Uterus (tissue), 4 donors: ENCODE data around the gene NEK5. TPM values are rescaled to one million over a fixed set of nuclear protein-coding genes. Genes with fewer than 3 reads are reported as not detected.

Experiments
- DNase-seq, 2 donors: peaks; one replicate each; pipeline ENCODE4 v3.0.0-alpha.2; 2019 to 2020
- H3K27ac ChIP-seq, 2 donors: fragments of 200-600 bp; sonication (generic); 1 replicate in 1 of 2; 2 replicates in 1 of 2; pipeline ENCODE4 v1.5.1; 2016 to 2018
- H3K27me3 ChIP-seq, 2 donors: fragments of 200-600 bp; sonication (generic); one replicate each; pipeline ENCODE4 v1.5.1; 2018 to 2019; ENCODE audit warnings: control low read depth in 1 of 2
- H3K36me3 ChIP-seq, 2 donors: fragments of 200-600 bp; sonication (generic); one replicate each; pipeline ENCODE4 v1.5.1; 2019; ENCODE audit warnings: control low read depth in 1 of 2
- H3K4me1 ChIP-seq, 2 donors: fragments of 200-600 bp; sonication (generic); one replicate each; pipeline ENCODE4 v1.5.1; 2018 to 2019; ENCODE audit warnings: control low read depth in 1 of 2
- H3K4me3 ChIP-seq, 2 donors: fragments of 200-600 bp; sonication (generic); 1 replicate in 1 of 2; 2 replicates in 1 of 2; pipeline ENCODE4 v1.5.1; 2018 to 2019; ENCODE audit warnings: mild to moderate bottlenecking in 1 of 2
- H3K9me3 ChIP-seq, 2 donors: fragments of 200-600 bp; sonication (generic); one replicate each; pipeline ENCODE4 v1.5.1; 2019; ENCODE audit warnings: control low read depth in 1 of 2
- POLR2A ChIP-seq, 2 donors: fragments of 450-650 bp; IDR thresholded peaks; one replicate each; pipeline ENCODE4 v1.6.1; 2016; ENCODE audit warnings: antibody characterized with exemption in 2 of 2, mild to moderate bottlenecking in 1 of 2, moderate library complexity in 1 of 2
- intact Hi-C: fragments of 100-400 bp; cut with DNase I; formaldehyde crosslinking; loops from one replicate; pipeline ENCODE4 v1.15.1; 2023; ENCODE audit warnings: low total_unique reads
- total RNA-seq, 4 donors: library from RNA; depleted of rRNA in 3 of 4; stranded (reverse); fragments of >200 nt in 3 of 4; gene quantifications; one replicate each; pipeline versions ENCODE4 v1.1.0 to v1.2.4, GENCODE V29; 2014 to 2023
- TF ChIP-seq, protein P1 (sequence below), 4 experiments: fragments of 200-600 bp in 2 of 4; fragments of 450-650 bp in 2 of 4; sonication (generic) in 2 of 4; IDR thresholded peaks; one replicate each; pipeline ENCODE4 v1.5.1; 2016 to 2019; ENCODE audit warnings: antibody characterized with exemption in 4 of 4, mild to moderate bottlenecking in 2 of 4, moderate library complexity in 1 of 4
- donor health status: DM: yes; HTN: yes; CAD: no.

The NEK5 gene
- total RNA-seq, 4 donors from 2014 or later = 0.76 to 7.9 (median 3.5) TPM

DNA sequence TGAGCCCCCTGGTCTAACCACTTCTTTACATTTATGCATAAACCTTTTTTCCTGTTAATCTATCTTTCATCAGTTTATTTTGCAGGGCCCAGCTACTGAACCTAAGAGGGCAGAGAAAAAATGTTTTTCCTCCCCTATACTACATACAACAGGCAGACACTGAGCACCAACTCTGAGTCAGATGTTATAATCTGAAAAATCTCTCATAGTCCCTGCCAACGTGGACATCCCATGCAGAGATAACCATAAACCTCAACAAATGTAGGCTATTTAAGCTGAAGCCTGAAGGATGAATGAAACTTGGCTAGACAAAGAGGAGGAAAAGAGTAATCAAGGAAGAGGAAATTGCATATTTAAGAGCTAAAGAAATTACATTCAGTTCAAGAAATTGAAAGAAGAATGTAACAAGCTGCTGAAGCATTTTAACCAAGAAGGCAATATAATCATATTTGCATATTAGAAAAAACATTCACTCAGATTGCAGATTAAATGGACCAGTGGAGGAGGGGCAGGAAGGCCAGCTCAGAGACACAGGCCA lies 27.9 kb upstream of the NEK5 start:
- intact Hi-C loops = no loop called here
- H3K4me1 ChIP-seq = peaks cover 0 to 3% of the 10 kb centered on the region in 2 donors
- TF ChIP-seq, protein P1, sequence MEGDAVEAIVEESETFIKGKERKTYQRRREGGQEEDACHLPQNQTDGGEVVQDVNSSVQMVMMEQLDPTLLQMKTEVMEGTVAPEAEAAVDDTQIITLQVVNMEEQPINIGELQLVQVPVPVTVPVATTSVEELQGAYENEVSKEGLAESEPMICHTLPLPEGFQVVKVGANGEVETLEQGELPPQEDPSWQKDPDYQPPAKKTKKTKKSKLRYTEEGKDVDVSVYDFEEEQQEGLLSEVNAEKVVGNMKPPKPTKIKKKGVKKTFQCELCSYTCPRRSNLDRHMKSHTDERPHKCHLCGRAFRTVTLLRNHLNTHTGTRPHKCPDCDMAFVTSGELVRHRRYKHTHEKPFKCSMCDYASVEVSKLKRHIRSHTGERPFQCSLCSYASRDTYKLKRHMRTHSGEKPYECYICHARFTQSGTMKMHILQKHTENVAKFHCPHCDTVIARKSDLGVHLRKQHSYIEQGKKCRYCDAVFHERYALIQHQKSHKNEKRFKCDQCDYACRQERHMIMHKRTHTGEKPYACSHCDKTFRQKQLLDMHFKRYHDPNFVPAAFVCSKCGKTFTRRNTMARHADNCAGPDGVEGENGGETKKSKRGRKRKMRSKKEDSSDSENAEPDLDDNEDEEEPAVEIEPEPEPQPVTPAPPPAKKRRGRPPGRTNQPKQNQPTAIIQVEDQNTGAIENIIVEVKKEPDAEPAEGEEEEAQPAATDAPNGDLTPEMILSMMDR (IDR thresholded peaks at IDR 0.05) = no peak
- no peak for TF ChIP-seq POLR2A (IDR thresholded peaks at IDR 0.05)

DNA sequence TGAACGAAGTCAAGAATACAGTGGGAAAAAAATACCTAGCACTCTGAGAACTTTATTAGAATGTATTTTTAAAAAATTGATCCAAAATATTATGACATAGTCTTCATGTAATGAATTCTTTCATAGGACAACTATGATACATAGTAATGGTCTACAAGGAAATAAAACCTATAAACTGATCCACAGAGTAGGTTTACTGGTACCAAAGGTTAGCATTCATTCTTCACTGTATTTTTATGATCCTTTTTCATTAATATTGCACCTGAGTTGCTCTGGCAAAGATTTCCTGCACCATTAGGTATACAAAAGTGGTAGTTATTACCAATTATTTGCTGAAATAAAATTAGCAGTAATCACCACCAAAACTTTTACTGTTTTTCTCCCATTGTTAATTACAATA lies 26.3 kb upstream of the NEK5 start:
- Histone ChIP-seq H3K9me3 (no peaks in the 10 kb centered on the region), H3K4me1 (peaks cover 0 to 3% of the 10 kb centered on the region in 2 donors), H3K4me3 (no peak overlapping the region), H3K36me3 (peaks cover 0 to 2% of the 10 kb centered on the region in 2 donors), H3K27me3 (no peaks in the 10 kb centered on the region), H3K27ac (no peak overlapping the region)
- no peak for DNase-seq
- TF ChIP-seq POLR2A (IDR thresholded peaks at IDR 0.05) = no peak
- TF ChIP-seq, protein P1 (IDR thresholded peaks at IDR 0.05) = no peak
- intact Hi-C loops = no loop called here

More for the DNA sequence above, 27.9 kb upstream of the NEK5 start:
- H3K9me3 ChIP-seq = no peaks in the 10 kb centered on the region
- H3K4me3 ChIP-seq = no peak overlapping the region
- no peak for DNase-seq
- no peak overlapping the region for H3K27ac ChIP-seq
- H3K27me3 ChIP-seq = no peaks in the 10 kb centered on the region
- H3K36me3 ChIP-seq = no peaks in the 10 kb centered on the region

DNA sequence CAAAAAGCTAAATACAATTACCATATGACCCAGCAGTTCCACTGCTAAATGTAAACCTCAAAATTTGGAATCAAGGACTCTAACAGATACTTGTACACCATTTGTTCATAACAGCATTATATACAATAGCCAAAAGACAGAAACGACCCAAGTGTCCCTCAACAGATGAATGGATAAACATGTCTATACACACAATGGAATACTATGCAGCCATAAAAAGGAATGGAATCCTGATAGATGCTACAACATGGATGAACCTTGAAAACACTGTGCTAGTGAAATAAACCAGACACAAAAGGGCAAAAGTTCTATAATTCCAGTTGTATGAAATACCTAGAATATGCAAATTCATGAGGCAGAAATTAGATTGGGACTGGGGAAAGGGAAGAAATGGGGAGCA lies 18.4 kb upstream of the NEK5 start:
- intact Hi-C loops = no loop called here
- Histone ChIP-seq H3K4me1 (no peaks in the 10 kb centered on the region), H3K27me3 (no peaks in the 10 kb centered on the region), H3K4me3 (no peak overlapping the region), H3K27ac (no peak overlapping the region), H3K36me3 (peaks cover 0 to 2% of the 10 kb centered on the region in 2 donors), H3K9me3 (no peaks in the 10 kb centered on the region)
- DNase-seq = no peak
- TF ChIP-seq, protein P1 (IDR thresholded peaks at IDR 0.05) = no peak
- TF ChIP-seq POLR2A (IDR thresholded peaks at IDR 0.05) = no peak

DNA sequence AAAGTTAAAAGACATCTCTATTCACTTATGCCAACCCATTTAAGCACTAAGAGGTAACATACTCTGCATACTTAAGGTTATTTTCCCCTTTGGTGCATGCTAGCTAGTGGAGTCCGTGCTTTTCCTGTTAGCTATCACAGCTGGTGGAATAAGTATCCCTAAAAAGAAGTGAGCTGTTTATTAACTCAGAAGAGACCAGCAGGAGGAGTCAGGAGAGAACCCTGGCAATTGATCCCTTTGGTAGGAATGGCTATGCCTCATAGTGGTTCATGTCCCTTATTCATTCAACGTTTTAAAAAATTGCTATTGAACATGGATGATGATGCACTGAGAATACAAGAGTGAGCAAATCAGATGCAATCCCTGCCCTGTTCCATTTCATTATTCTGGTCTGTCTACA lies 12.4 kb upstream of the NEK5 start:
- TF ChIP-seq, protein P1 (IDR thresholded peaks at IDR 0.05) = no peak
- TF ChIP-seq POLR2A (IDR thresholded peaks at IDR 0.05) = no peak
- intact Hi-C loops = no loop called here
- no peaks in the 10 kb centered on the region for H3K27me3 ChIP-seq
- H3K4me1 ChIP-seq = no peaks in the 10 kb centered on the region
- no peak for DNase-seq
- no peaks in the 10 kb centered on the region for H3K36me3 ChIP-seq
- no peaks in the 10 kb centered on the region for H3K9me3 ChIP-seq
- H3K27ac ChIP-seq = no peak overlapping the region
- H3K4me3 ChIP-seq = no peak overlapping the region

DNA sequence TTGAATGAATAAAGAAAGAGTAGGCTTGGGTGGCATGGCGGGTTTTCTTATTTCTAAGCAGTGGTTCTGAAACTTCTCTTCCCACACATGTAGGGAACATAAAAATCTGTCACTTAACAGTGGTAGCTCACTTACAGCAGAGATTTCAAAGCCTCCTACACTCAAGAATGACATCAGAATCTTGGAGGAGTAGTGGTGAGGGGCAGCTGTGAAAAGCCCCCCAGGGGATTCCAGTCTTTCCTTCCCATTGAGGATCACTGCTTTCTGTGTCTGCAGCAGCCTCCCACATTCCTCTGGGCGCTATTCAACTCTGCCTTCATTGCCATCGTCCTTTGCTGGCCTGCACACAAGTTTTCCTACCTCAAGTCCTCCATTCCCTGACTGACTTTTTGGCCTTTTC lies 8.6 kb upstream of the NEK5 start:
- Histone ChIP-seq H3K27me3 (no peaks in the 10 kb centered on the region), H3K4me1 (no peaks in the 10 kb centered on the region), H3K9me3 (no peaks in the 10 kb centered on the region), H3K4me3 (no peak overlapping the region), H3K27ac (no peak overlapping the region), H3K36me3 (no peaks in the 10 kb centered on the region)
- intact Hi-C loops = no loop called here
- no peak for TF ChIP-seq POLR2A (IDR thresholded peaks at IDR 0.05)
- TF ChIP-seq, protein P1 (IDR thresholded peaks at IDR 0.05) = no peak
- no peak for DNase-seq
